ENCODE results near the gene MBD2. TPM values are rescaled to one million over a fixed set of nuclear protein-coding genes. Genes with fewer than 3 reads are reported as not detected.

The MBD2 gene
- total RNA-seq, 1 donor from 2014 or later = 26.7 TPM

Other genes with a start within 250 kb of the MBD2 start
- 23.7 and 29.3 TPM in 2 replicates for gene POLI, start 44.8 kb upstream of the MBD2 start, total RNA-seq
- gene STARD6, start 133.2 kb upstream of the MBD2 start, total RNA-seq = 0.09 TPM in 1 of 2 replicates, not detected in the other
- 9.4 and 20.1 TPM in 2 replicates for gene C18orf54, start 133.2 kb upstream of the MBD2 start, total RNA-seq